Hepatocyte (in vitro differentiated cells): ENCODE measurements around the gene GALR2. TPM values are rescaled to one million over a fixed set of nuclear protein-coding genes. Genes with fewer than 3 reads are reported as not detected.

Experiments
- DNase-seq: peaks from one replicate; pipeline ENCODE4 v3.0.0-alpha.2; 2016; ENCODE audit warnings: low spot score
- H2AFZ ChIP-seq: fragments of 200-600 bp; sonication (generic); 2 replicates; pipeline ENCODE4 v1.6.0; 2016; ENCODE audit warnings: antibody characterized with exemption, mild to moderate bottlenecking
- H3K27ac ChIP-seq: fragments of 200-600 bp; sonication (generic); 2 replicates; pipeline ENCODE4 v1.5.1; 2016; ENCODE audit warnings: mild to moderate bottlenecking
- H3K27me3 ChIP-seq: fragments of 200-600 bp; sonication (generic); 2 replicates; pipeline ENCODE4 v1.6.1; 2016
- H3K36me3 ChIP-seq: fragments of 200-600 bp; sonication (generic); replicated peaks from 2 replicates; pipeline ENCODE4 v1.5.1; 2016; ENCODE audit warnings: low read depth; ENCODE audit not compliant: insufficient read depth
- H3K4me1 ChIP-seq: fragments of 200-600 bp; sonication (generic); 2 replicates; pipeline ENCODE4 v1.5.1; 2016; ENCODE audit warnings: mild to moderate bottlenecking, moderate library complexity; ENCODE audit not compliant: insufficient read depth
- H3K4me2 ChIP-seq: fragments of 200-600 bp; sonication (generic); 2 replicates; pipeline ENCODE4 v1.6.0; 2016
- H3K4me3 ChIP-seq: fragments of 200-600 bp; sonication (generic); 2 replicates; pipeline ENCODE4 v1.5.1; 2016; ENCODE audit warnings: mild to moderate bottlenecking
- H3K79me2 ChIP-seq: fragments of 200-600 bp; sonication (generic); 2 replicates; pipeline ENCODE4 v1.6.0; 2017; ENCODE audit warnings: mild to moderate bottlenecking
- H3K9me2 ChIP-seq: fragments of 200-600 bp; sonication (generic); replicated peaks from 2 replicates; pipeline ENCODE4 v1.6.0; 2017; ENCODE audit warnings: mild to moderate bottlenecking; ENCODE audit not compliant: insufficient read depth
- H3K9me3 ChIP-seq: fragments of 200-600 bp; sonication (generic); 2 replicates; pipeline ENCODE4 v1.5.1; 2016; ENCODE audit warnings: low read depth, mild to moderate bottlenecking
- H4K20me1 ChIP-seq: fragments of 200-600 bp; sonication (generic); 2 replicates; pipeline ENCODE4 v1.6.0; 2016; ENCODE audit warnings: mild to moderate bottlenecking; ENCODE audit not compliant: insufficient read depth, poor library complexity, severe bottlenecking
- EZH2 ChIP-seq: fragments of 200-600 bp; sonication (generic); IDR thresholded peaks from 2 replicates; pipeline ENCODE4 v1.6.1; 2016; ENCODE audit warnings: antibody characterized with exemption, mild to moderate bottlenecking, borderline replicate concordance
- EZH2phosphoT487 ChIP-seq: fragments of 200-600 bp; sonication (generic); IDR thresholded peaks from one replicate; pipeline ENCODE4 v1.6.1; 2018; ENCODE audit warnings: antibody characterized with exemption, mild to moderate bottlenecking, low read depth, moderate library complexity; ENCODE audit not compliant: unreplicated experiment, severe bottlenecking
- WGBS: methylation state at CpG from one replicate; pipeline ENCODE4 v1.1.6; 2016; ENCODE audit warnings: low lambda C conversion rate; ENCODE audit errors: missing lambda C conversion rate; 5-methylcytosine and 5-hydroxymethylcytosine counted together
- polyA plus RNA-seq: library from polyadenylated mRNA; unstranded; fragments of >200 nt; fragmentation: Nextera tagmentation; extraction: Ambion mirVana; gene quantifications from 2 replicates; pipeline ENCODE4 v1.2.1, GENCODE V29; 2016
- total RNA-seq: library from RNA; depleted of rRNA; stranded (reverse); fragments of >200 nt; gene quantifications from 2 replicates; pipeline ENCODE4 v1.2.3, GENCODE V29; 2014
- TF ChIP-seq, protein P1 (sequence below): fragments of 200-600 bp; sonication (generic); IDR thresholded peaks from 2 replicates; pipeline ENCODE4 v1.5.1; 2016; ENCODE audit warnings: antibody characterized with exemption, mild to moderate bottlenecking; ENCODE audit not compliant: poor library complexity

The GALR2 gene
- total and polyA plus RNA-seq, 2 experiments from 2014 or later = 0.24 TPM; not detected in 1

GRCh38 chr17:76111956-76112355, 37.4 kb downstream of the GALR2 start:
- Histone ChIP-seq H3K9me2 (no peaks in the 10 kb centered on the region), H3K27ac (no peak overlapping the region), H3K36me3 (no peaks in the 10 kb centered on the region), H3K9me3 (no peaks in the 10 kb centered on the region), H3K4me3 (no peak overlapping the region), H3K4me1 (no peaks in the 10 kb centered on the region), H4K20me1 (no peaks in the 10 kb centered on the region), H3K4me2 (no peak overlapping the region), H2AFZ (no peak overlapping the region), H3K79me2 (no peaks in the 10 kb centered on the region), H3K27me3 (no peaks in the 10 kb centered on the region)
- no peak for DNase-seq
- WGBS = 85% methylated on average over 2 of the region's 2 CpGs
- TF ChIP-seq EZH2 (no peak), EZH2phosphoT487 (no peak)
- TF ChIP-seq, protein P1, sequence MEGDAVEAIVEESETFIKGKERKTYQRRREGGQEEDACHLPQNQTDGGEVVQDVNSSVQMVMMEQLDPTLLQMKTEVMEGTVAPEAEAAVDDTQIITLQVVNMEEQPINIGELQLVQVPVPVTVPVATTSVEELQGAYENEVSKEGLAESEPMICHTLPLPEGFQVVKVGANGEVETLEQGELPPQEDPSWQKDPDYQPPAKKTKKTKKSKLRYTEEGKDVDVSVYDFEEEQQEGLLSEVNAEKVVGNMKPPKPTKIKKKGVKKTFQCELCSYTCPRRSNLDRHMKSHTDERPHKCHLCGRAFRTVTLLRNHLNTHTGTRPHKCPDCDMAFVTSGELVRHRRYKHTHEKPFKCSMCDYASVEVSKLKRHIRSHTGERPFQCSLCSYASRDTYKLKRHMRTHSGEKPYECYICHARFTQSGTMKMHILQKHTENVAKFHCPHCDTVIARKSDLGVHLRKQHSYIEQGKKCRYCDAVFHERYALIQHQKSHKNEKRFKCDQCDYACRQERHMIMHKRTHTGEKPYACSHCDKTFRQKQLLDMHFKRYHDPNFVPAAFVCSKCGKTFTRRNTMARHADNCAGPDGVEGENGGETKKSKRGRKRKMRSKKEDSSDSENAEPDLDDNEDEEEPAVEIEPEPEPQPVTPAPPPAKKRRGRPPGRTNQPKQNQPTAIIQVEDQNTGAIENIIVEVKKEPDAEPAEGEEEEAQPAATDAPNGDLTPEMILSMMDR = no peak

DNA sequence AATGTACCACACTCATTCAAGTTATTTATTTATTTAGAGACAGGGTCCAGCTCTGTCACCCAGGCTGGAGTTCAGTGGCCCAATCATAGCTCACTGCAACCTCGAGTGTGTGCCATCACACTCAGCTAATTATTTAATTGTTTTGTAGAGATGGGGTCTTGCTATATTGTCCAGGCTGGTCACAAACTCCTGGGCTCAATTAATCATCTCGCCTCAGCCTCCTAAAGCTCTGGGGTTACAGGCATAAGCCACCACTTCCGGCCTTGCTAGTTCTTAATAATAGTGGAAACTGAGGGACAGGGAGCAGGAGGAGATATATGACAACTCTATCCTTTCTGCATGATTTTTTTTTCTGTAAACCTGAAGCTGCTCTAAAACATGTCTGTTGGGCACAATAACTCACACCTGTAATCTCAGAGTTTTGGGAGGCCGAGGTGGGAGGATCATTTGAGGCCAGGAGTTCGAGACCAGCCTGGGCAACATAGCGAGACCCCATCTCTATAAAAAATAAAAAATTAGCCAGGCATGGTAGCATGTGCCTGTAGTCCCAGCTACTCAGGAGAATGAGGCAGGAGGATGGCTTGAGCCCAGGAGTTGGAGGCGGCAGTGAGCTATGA, 40.7 kb downstream of the GALR2 start:
- Histone ChIP-seq H3K4me1 (no peaks in the 10 kb centered on the region), H4K20me1 (no peaks in the 10 kb centered on the region), H3K4me3 (no peak overlapping the region), H2AFZ (no peak overlapping the region), H3K9me3 (no peaks in the 10 kb centered on the region), H3K27ac (no peak overlapping the region), H3K4me2 (no peak overlapping the region), H3K36me3 (no peaks in the 10 kb centered on the region), H3K9me2 (no peaks in the 10 kb centered on the region), H3K79me2 (no peaks in the 10 kb centered on the region), H3K27me3 (no peaks in the 10 kb centered on the region)
- TF ChIP-seq, protein P1 = no peak
- TF ChIP-seq EZH2phosphoT487 (no peak), EZH2 (no peak)
- DNase-seq = no peak
- WGBS = 93% methylated on average over 7 of the region's 7 CpGs

GRCh38 chr17:76119409-76120371, 45.1 kb downstream of the GALR2 start:
- H2AFZ ChIP-seq = no peak overlapping the region
- whole genome bisulfite sequencing = 75% methylated on average over 19 of the region's 19 CpGs

GRCh38 chr17:76120658-76121008, 46.1 kb downstream of the GALR2 start:
- H3K4me3 ChIP-seq = no peak overlapping the region
- DNase-seq = no peak
- no peak overlapping the region for H3K4me2 ChIP-seq
- H4K20me1 ChIP-seq = no peaks in the 10 kb centered on the region
- TF ChIP-seq, protein P1 = no peak
- TF ChIP-seq EZH2 (no peak), EZH2phosphoT487 (no peak)
- no peak overlapping the region for H2AFZ ChIP-seq
- no peaks in the 10 kb centered on the region for H3K9me2 ChIP-seq
- no peaks in the 10 kb centered on the region for H3K9me3 ChIP-seq
- H3K27ac ChIP-seq = no peak overlapping the region
- no peaks in the 10 kb centered on the region for H3K27me3 ChIP-seq
- H3K36me3 ChIP-seq = no peaks in the 10 kb centered on the region
- H3K4me1 ChIP-seq = peaks cover 3% of the 10 kb centered on the region
- H3K79me2 ChIP-seq = no peaks in the 10 kb centered on the region
- WGBS = 84% methylated on average over 5 of the region's 5 CpGs

More at GRCh38 chr17:76119409-76120371, 45.1 kb downstream of the GALR2 start:
- Histone ChIP-seq H3K79me2 (no peaks in the 10 kb centered on the region), H3K27ac (no peak overlapping the region), H3K36me3 (no peaks in the 10 kb centered on the region), H3K9me3 (no peaks in the 10 kb centered on the region), H3K27me3 (no peaks in the 10 kb centered on the region), H3K4me1 (peaks cover 3% of the 10 kb centered on the region), H4K20me1 (no peaks in the 10 kb centered on the region), H3K4me3 (no peak overlapping the region), H3K4me2 (no peak overlapping the region), H3K9me2 (no peaks in the 10 kb centered on the region)
- TF ChIP-seq EZH2 = no peak
- no peak for DNase-seq
